ENCODE measurements around the gene PDAP1. TPM values are rescaled to one million over a fixed set of nuclear protein-coding genes. Genes with fewer than 3 reads are reported as not detected.
A peak's percentile ranks its signal among the peaks of the same experiment; 100 is the strongest.
"Not testable (repeated sequence)": the region's sequence is repeated elsewhere in the genome, so short reads cannot be mapped to it uniquely, and the experiment has no call there.

PDAP1 gene
- total RNA-seq, 1 experiment from 2014 or later, result 144 TPM

- in situ Hi-C loops (cut with HindIII; ENCODE audit: low pct_unique_long_range_greater_than_20kb, low sequenced_read_pairs); DNase-seq (ENCODE audit: low read depth): not testable (repeated sequence)
These were observed 23.6 kb upstream of the PDAP1 start for GRCh38 chr7:99431756-99432540.

GRCh38 chr7:99429756-99430155, 21.4 kb upstream of the PDAP1 start:
- in situ Hi-C loops (cut with HindIII; ENCODE audit: low pct_unique_long_range_greater_than_20kb, low sequenced_read_pairs), result no loop called here
- no peak for DNase-seq (ENCODE audit: low read depth)

- in situ Hi-C loops (cut with HindIII; ENCODE audit: low pct_unique_long_range_greater_than_20kb, low sequenced_read_pairs), result no loop called here
- no peak for DNase-seq (ENCODE audit: low read depth)
These were observed 20.7 kb upstream of the PDAP1 start for GRCh38 chr7:99428972-99429566.

- in situ Hi-C loops (cut with HindIII; ENCODE audit: low pct_unique_long_range_greater_than_20kb, low sequenced_read_pairs), result no loop called here
- DNase-seq (ENCODE audit: low read depth), result no peak
These were observed 16.7 kb upstream of the PDAP1 start for GRCh38 chr7:99424932-99425730.

GRCh38 chr7:99422625-99423024, 14.2 kb upstream of the PDAP1 start:
- in situ Hi-C loops (cut with HindIII; ENCODE audit: low pct_unique_long_range_greater_than_20kb, low sequenced_read_pairs), result no loop called here
- DNase-seq (ENCODE audit: low read depth), result no peak

- in situ Hi-C loops (cut with HindIII; ENCODE audit: low pct_unique_long_range_greater_than_20kb, low sequenced_read_pairs), result no loop called here
- no peak for DNase-seq (ENCODE audit: low read depth)
These were observed 13.8 kb upstream of the PDAP1 start for GRCh38 chr7:99422186-99422585.

GRCh38 chr7:99420986-99421385, 12.6 kb upstream of the PDAP1 start:
- in situ Hi-C loops (cut with HindIII; ENCODE audit: low pct_unique_long_range_greater_than_20kb, low sequenced_read_pairs), result no loop called here
- DNase-seq (ENCODE audit: low read depth), result no peak

GRCh38 chr7:99420213-99420612, 11.8 kb upstream of the PDAP1 start:
- DNase-seq (ENCODE audit: low read depth), result no peak
- in situ Hi-C loops (cut with HindIII; ENCODE audit: low pct_unique_long_range_greater_than_20kb, low sequenced_read_pairs), result no loop called here

- in situ Hi-C loops (cut with HindIII; ENCODE audit: low pct_unique_long_range_greater_than_20kb, low sequenced_read_pairs), result no loop called here
- DNase-seq (ENCODE audit: low read depth), result no peak
These were observed 11.1 kb upstream of the PDAP1 start for GRCh38 chr7:99419323-99420021.

GRCh38 chr7:99418260-99418659, 9.9 kb upstream of the PDAP1 start:
- no peak for DNase-seq (ENCODE audit: low read depth)
- in situ Hi-C loops (cut with HindIII; ENCODE audit: low pct_unique_long_range_greater_than_20kb, low sequenced_read_pairs), result no loop called here

- in situ Hi-C loops (cut with HindIII; ENCODE audit: low pct_unique_long_range_greater_than_20kb, low sequenced_read_pairs), result not testable (repeated sequence)
These were observed 7.2 kb upstream of the PDAP1 start for GRCh38 chr7:99415513-99416127.

GRCh38 chr7:99410635-99411034, 2.2 kb upstream of the PDAP1 start:
- DNase-seq (ENCODE audit: low read depth), result no peak
- in situ Hi-C loops (cut with HindIII; ENCODE audit: low pct_unique_long_range_greater_than_20kb, low sequenced_read_pairs), result no loop called here

More at GRCh38 chr7:99415513-99416127, 7.2 kb upstream of the PDAP1 start:
- peak; percentile 41 for DNase-seq (ENCODE audit: low read depth)

GRCh38 chr7:99409806-99410205, 1.4 kb upstream of the PDAP1 start:
- in situ Hi-C loops (cut with HindIII; ENCODE audit: low pct_unique_long_range_greater_than_20kb, low sequenced_read_pairs), result no loop called here
- DNase-seq (ENCODE audit: low read depth), result no peak

- in situ Hi-C loops (cut with HindIII; ENCODE audit: low pct_unique_long_range_greater_than_20kb, low sequenced_read_pairs), result no loop called here
- DNase-seq (ENCODE audit: low read depth), result no peak
These were observed 785 bp upstream of the PDAP1 start for GRCh38 chr7:99409192-99409572.

- DNase-seq (ENCODE audit: low read depth), result peak; percentile 33
- in situ Hi-C loops (cut with HindIII; ENCODE audit: low pct_unique_long_range_greater_than_20kb, low sequenced_read_pairs), result no loop called here
These were observed 472 bp downstream of the PDAP1 start for GRCh38 chr7:99407872-99408378.

GRCh38 chr7:99406557-99406956, 1.8 kb downstream of the PDAP1 start:
- DNase-seq (ENCODE audit: low read depth), result no peak
- in situ Hi-C loops (cut with HindIII; ENCODE audit: low pct_unique_long_range_greater_than_20kb, low sequenced_read_pairs), result no loop called here

- no peak for DNase-seq (ENCODE audit: low read depth)
- in situ Hi-C loops (cut with HindIII; ENCODE audit: low pct_unique_long_range_greater_than_20kb, low sequenced_read_pairs), result no loop called here
These were observed 3.4 kb downstream of the PDAP1 start for GRCh38 chr7:99404977-99405320.
